ENCODE results near the gene REPS2.

REPS2 gene

GRCh38 chrX:17047224-17047623 is 100.8 kb downstream of the REPS2 start:
- WGBS, 2 donors (ENCODE audit: extremely low coverage in 2 of 2, insufficient read length in 2 of 2, insufficient replicate concordance in 1 of 2), result no CpG with 5 or more reads among the region's 7 CpGs
- no peak overlapping the region for H4K8ac ChIP-seq (ENCODE audit: low read depth, low read length)
- no peak overlapping the region for H2AFZ ChIP-seq (ENCODE audit: low read length)
- H3K4me3 ChIP-seq (ENCODE audit: low read length in 2 of 2), result no peak overlapping the region
- H3K27me3 ChIP-seq (ENCODE audit: control insufficient read depth in 3 of 3, insufficient read depth in 3 of 3, low read depth in 1 of 3, low read length in 3 of 3), result peaks cover 0 to 19% (median 0%) of the 10 kb centered on the region in 3 experiments
- H3K36me3 ChIP-seq (replicated peaks in 1 of 2; ENCODE audit: control insufficient read depth in 2 of 2, insufficient read depth in 2 of 2, low read length in 2 of 2), result no peaks in the 10 kb centered on the region
- no peak overlapping the region for H2AK5ac ChIP-seq (ENCODE audit: low read depth, low read length)
- no peak overlapping the region for H2BK5ac ChIP-seq (ENCODE audit: low read length)
- H3K23ac ChIP-seq (ENCODE audit: low read depth, low read length, poor library complexity), result no peak overlapping the region
- H3K4me2 ChIP-seq (ENCODE audit: insufficient read depth, low read length, poor library complexity, severe bottlenecking), result no peak overlapping the region
- DNase-seq (ENCODE audit: low spot score), result no peak
- no peak overlapping the region for H2BK15ac ChIP-seq (ENCODE audit: low read length)
- no peak overlapping the region for H2BK120ac ChIP-seq (ENCODE audit: low read depth, low read length)
- no peak overlapping the region for H3K27ac ChIP-seq (replicated peaks; ENCODE audit: low read length)
- H3K9me3 ChIP-seq (replicated peaks in 1 of 2; ENCODE audit: control insufficient read depth in 2 of 2, insufficient read depth in 1 of 2, low read depth in 1 of 2, low read length in 2 of 2), result no peaks in the 10 kb centered on the region
- H3K4me1 ChIP-seq (ENCODE audit: control insufficient read depth in 2 of 2, insufficient read depth in 1 of 2, low read depth in 1 of 2, low read length in 2 of 2), result no peaks in the 10 kb centered on the region
- no peak overlapping the region for H3K4ac ChIP-seq (ENCODE audit: low read length)
- H4K91ac ChIP-seq (ENCODE audit: low read depth, low read length, poor library complexity), result no peak overlapping the region
- no peak overlapping the region for H3K18ac ChIP-seq (ENCODE audit: low read length)
- H2BK12ac ChIP-seq (ENCODE audit: low read length), result no peak overlapping the region
- no peaks in the 10 kb centered on the region for H3K79me1 ChIP-seq (ENCODE audit: low read depth, low read length)
- no peak overlapping the region for H3K14ac ChIP-seq (ENCODE audit: low read length)
- H3K9ac ChIP-seq (ENCODE audit: low read depth, low read length, poor library complexity), result no peak overlapping the region

GRCh38 chrX:17052210-17052609 is 105.8 kb downstream of the REPS2 start:
- H3K4ac ChIP-seq (ENCODE audit: low read length), result no peak overlapping the region
- no peak overlapping the region for H3K4me2 ChIP-seq (ENCODE audit: insufficient read depth, low read length, poor library complexity, severe bottlenecking)
- no peak overlapping the region for H2BK12ac ChIP-seq (ENCODE audit: low read length)
- no peak overlapping the region for H2BK15ac ChIP-seq (ENCODE audit: low read length)
- H3K4me3 ChIP-seq (ENCODE audit: low read length in 2 of 2), result no peak overlapping the region
- H4K8ac ChIP-seq (ENCODE audit: low read depth, low read length), result no peak overlapping the region
- no peak overlapping the region for H3K9ac ChIP-seq (ENCODE audit: low read depth, low read length, poor library complexity)
- H2AK5ac ChIP-seq (ENCODE audit: low read depth, low read length), result no peak overlapping the region
- no peak overlapping the region for H2BK120ac ChIP-seq (ENCODE audit: low read depth, low read length)
- H3K23ac ChIP-seq (ENCODE audit: low read depth, low read length, poor library complexity), result no peak overlapping the region
- H2BK5ac ChIP-seq (ENCODE audit: low read length), result no peak overlapping the region
- no peaks in the 10 kb centered on the region for H3K9me3 ChIP-seq (replicated peaks in 1 of 2; ENCODE audit: control insufficient read depth in 2 of 2, insufficient read depth in 1 of 2, low read depth in 1 of 2, low read length in 2 of 2)
- H3K27ac ChIP-seq (replicated peaks; ENCODE audit: low read length), result no peak overlapping the region
- no peaks in the 10 kb centered on the region for H3K36me3 ChIP-seq (replicated peaks in 1 of 2; ENCODE audit: control insufficient read depth in 2 of 2, insufficient read depth in 2 of 2, low read length in 2 of 2)
- H2AFZ ChIP-seq (ENCODE audit: low read length), result no peak overlapping the region
- no peak for DNase-seq (ENCODE audit: low spot score)
- H3K18ac ChIP-seq (ENCODE audit: low read length), result no peak overlapping the region
- H3K27me3 ChIP-seq (ENCODE audit: control insufficient read depth in 3 of 3, insufficient read depth in 3 of 3, low read depth in 1 of 3, low read length in 3 of 3), result peaks cover 0 to 10% (median 0%) of the 10 kb centered on the region in 3 experiments
- no peaks in the 10 kb centered on the region for H3K4me1 ChIP-seq (ENCODE audit: control insufficient read depth in 2 of 2, insufficient read depth in 1 of 2, low read depth in 1 of 2, low read length in 2 of 2)
- no peaks in the 10 kb centered on the region for H3K79me1 ChIP-seq (ENCODE audit: low read depth, low read length)
- H3K14ac ChIP-seq (ENCODE audit: low read length), result no peak overlapping the region
- H4K91ac ChIP-seq (ENCODE audit: low read depth, low read length, poor library complexity), result no peak overlapping the region

GRCh38 chrX:17052793-17053192 is 106.3 kb downstream of the REPS2 start:
- no peak overlapping the region for H3K23ac ChIP-seq (ENCODE audit: low read depth, low read length, poor library complexity)
- no peaks in the 10 kb centered on the region for H3K36me3 ChIP-seq (replicated peaks in 1 of 2; ENCODE audit: control insufficient read depth in 2 of 2, insufficient read depth in 2 of 2, low read length in 2 of 2)
- H3K27me3 ChIP-seq (ENCODE audit: control insufficient read depth in 3 of 3, insufficient read depth in 3 of 3, low read depth in 1 of 3, low read length in 3 of 3), result peaks cover 0 to 10% (median 0%) of the 10 kb centered on the region in 3 experiments
- H2BK120ac ChIP-seq (ENCODE audit: low read depth, low read length), result no peak overlapping the region
- H3K18ac ChIP-seq (ENCODE audit: low read length), result no peak overlapping the region
- no peak overlapping the region for H3K14ac ChIP-seq (ENCODE audit: low read length)
- H3K27ac ChIP-seq (replicated peaks; ENCODE audit: low read length), result no peak overlapping the region
- no peak overlapping the region for H2AFZ ChIP-seq (ENCODE audit: low read length)
- H3K9ac ChIP-seq (ENCODE audit: low read depth, low read length, poor library complexity), result no peak overlapping the region
- WGBS, 2 donors (ENCODE audit: extremely low coverage in 2 of 2, insufficient read length in 2 of 2, insufficient replicate concordance in 1 of 2), result no CpG with 5 or more reads among the region's 2 CpGs
- no peak overlapping the region for H4K91ac ChIP-seq (ENCODE audit: low read depth, low read length, poor library complexity)
- no peak overlapping the region for H3K4me3 ChIP-seq (ENCODE audit: low read length in 2 of 2)
- H3K4me1 ChIP-seq (ENCODE audit: control insufficient read depth in 2 of 2, insufficient read depth in 1 of 2, low read depth in 1 of 2, low read length in 2 of 2), result no peaks in the 10 kb centered on the region
- no peak overlapping the region for H3K4me2 ChIP-seq (ENCODE audit: insufficient read depth, low read length, poor library complexity, severe bottlenecking)
- H4K8ac ChIP-seq (ENCODE audit: low read depth, low read length), result no peak overlapping the region
- no peak overlapping the region for H2BK5ac ChIP-seq (ENCODE audit: low read length)
- no peak for DNase-seq (ENCODE audit: low spot score)
- no peak overlapping the region for H2BK12ac ChIP-seq (ENCODE audit: low read length)
- no peak overlapping the region for H3K4ac ChIP-seq (ENCODE audit: low read length)
- no peaks in the 10 kb centered on the region for H3K9me3 ChIP-seq (replicated peaks in 1 of 2; ENCODE audit: control insufficient read depth in 2 of 2, insufficient read depth in 1 of 2, low read depth in 1 of 2, low read length in 2 of 2)
- no peak overlapping the region for H2AK5ac ChIP-seq (ENCODE audit: low read depth, low read length)
- no peaks in the 10 kb centered on the region for H3K79me1 ChIP-seq (ENCODE audit: low read depth, low read length)
- no peak overlapping the region for H2BK15ac ChIP-seq (ENCODE audit: low read length)

- Histone ChIP-seq H3K4me1 (ENCODE audit: control insufficient read depth in 2 of 2, insufficient read depth in 1 of 2, low read depth in 1 of 2, low read length in 2 of 2) (no peaks in the 10 kb centered on the region), H2BK120ac (ENCODE audit: low read depth, low read length) (no peak overlapping the region), H2AK5ac (ENCODE audit: low read depth, low read length) (no peak overlapping the region), H2BK15ac (ENCODE audit: low read length) (no peak overlapping the region), H2BK12ac (ENCODE audit: low read length) (no peak overlapping the region), H3K27ac (replicated peaks; ENCODE audit: low read length) (no peak overlapping the region), H3K4ac (ENCODE audit: low read length) (no peak overlapping the region), H3K14ac (ENCODE audit: low read length) (no peak overlapping the region), H3K4me2 (ENCODE audit: insufficient read depth, low read length, poor library complexity, severe bottlenecking) (no peak overlapping the region), H3K4me3 (ENCODE audit: low read length in 2 of 2) (no peak overlapping the region), H3K79me1 (ENCODE audit: low read depth, low read length) (no peaks in the 10 kb centered on the region), H3K23ac (ENCODE audit: low read depth, low read length, poor library complexity) (no peak overlapping the region), H3K18ac (ENCODE audit: low read length) (no peak overlapping the region), H4K8ac (ENCODE audit: low read depth, low read length) (no peak overlapping the region), H3K36me3 (replicated peaks in 1 of 2; ENCODE audit: control insufficient read depth in 2 of 2, insufficient read depth in 2 of 2, low read length in 2 of 2) (no peaks in the 10 kb centered on the region), H3K27me3 (ENCODE audit: control insufficient read depth in 3 of 3, insufficient read depth in 3 of 3, low read depth in 1 of 3, low read length in 3 of 3) (peaks cover 0 to 6% (median 0%) of the 10 kb centered on the region in 3 experiments), H2BK5ac (ENCODE audit: low read length) (no peak overlapping the region), H2AFZ (ENCODE audit: low read length) (no peak overlapping the region), H4K91ac (ENCODE audit: low read depth, low read length, poor library complexity) (no peak overlapping the region), H3K9ac (ENCODE audit: low read depth, low read length, poor library complexity) (no peak overlapping the region), H3K9me3 (replicated peaks in 1 of 2; ENCODE audit: control insufficient read depth in 2 of 2, insufficient read depth in 1 of 2, low read depth in 1 of 2, low read length in 2 of 2) (no peaks in the 10 kb centered on the region)
- DNase-seq (ENCODE audit: low spot score), result no peak
- no CpG with 5 or more reads among the region's 5 CpGs for WGBS, 2 donors (ENCODE audit: extremely low coverage in 2 of 2, insufficient read length in 2 of 2, insufficient replicate concordance in 1 of 2)
These were observed 107.0 kb downstream of the REPS2 start for GRCh38 chrX:17053502-17053901.
